ENCODE results near the gene CARS1. TPM values are rescaled to one million over a fixed set of nuclear protein-coding genes. Genes with fewer than 3 reads are reported as not detected.

CARS1 gene
- total RNA-seq (2014; rRNA removed; shearing (Covaris generic)), result 36.6 and 42.6 TPM in 2 replicates

- peak; percentile 96 for DNase-seq (ENCODE audit: low read depth)
Observed at GRCh38 chr11:3057069-3057963, at the start of gene CARS1. TSS of gene CARS1 (minus strand) at chr11:3057423. CDS start at chr11:3057367, 56 bp downstream.

GRCh38 chr11:3105791-3106735 is 48.8 kb upstream of the CARS1 start:
- no peak for DNase-seq (ENCODE audit: low read depth)

- DNase-seq (ENCODE audit: low read depth), result no peak
Observed at GRCh38 chr11:3104961-3105790, 48.0 kb upstream of the CARS1 start.

GRCh38 chr11:3104051-3104714 is 47.0 kb upstream of the CARS1 start:
- DNase-seq (ENCODE audit: low read depth), result peak; percentile 1

- DNase-seq (ENCODE audit: low read depth), result no peak
Observed at GRCh38 chr11:3103076-3103475, 45.9 kb upstream of the CARS1 start.

GRCh38 chr11:3102641-3102921 is 45.4 kb upstream of the CARS1 start:
- DNase-seq (ENCODE audit: low read depth), result no peak

- no peak for DNase-seq (ENCODE audit: low read depth)
Observed at GRCh38 chr11:3101921-3102640, 44.9 kb upstream of the CARS1 start.

- no peak for DNase-seq (ENCODE audit: low read depth)
Observed at GRCh38 chr11:3099178-3099577, 42.0 kb upstream of the CARS1 start.

GRCh38 chr11:3096909-3097530 is 39.8 kb upstream of the CARS1 start:
- no peak for DNase-seq (ENCODE audit: low read depth)

GRCh38 chr11:3095712-3096361 is 38.6 kb upstream of the CARS1 start:
- peak; percentile 79 for DNase-seq (ENCODE audit: low read depth)

GRCh38 chr11:3094223-3094824 is 37.1 kb upstream of the CARS1 start:
- no peak for DNase-seq (ENCODE audit: low read depth)

GRCh38 chr11:3093281-3094191 is 36.3 kb upstream of the CARS1 start:
- DNase-seq (ENCODE audit: low read depth), result no peak

GRCh38 chr11:3092603-3093141 is 35.4 kb upstream of the CARS1 start:
- DNase-seq (ENCODE audit: low read depth), result no peak

GRCh38 chr11:3091846-3092602 is 34.8 kb upstream of the CARS1 start:
- DNase-seq (ENCODE audit: low read depth), result peak; percentile 80

- no peak for DNase-seq (ENCODE audit: low read depth)
Observed at GRCh38 chr11:3091081-3091845, 34.0 kb upstream of the CARS1 start.

Measured in Daoy (cell line).